ENCODE results near the gene SLC6A13. TPM values are rescaled to one million over a fixed set of nuclear protein-coding genes. Genes with fewer than 3 reads are reported as not detected.

SLC6A13 gene
- total RNA-seq, 4 donors from 2014 or later, result not detected

- no peak for DNase-seq (ENCODE audit: extremely low spot score)
- H3K36me3 ChIP-seq, result no peaks in the 10 kb centered on the region
- peaks cover 0 to 55% (median 0%) of the 10 kb centered on the region in 4 donors for H3K27me3 ChIP-seq
- H3K27ac ChIP-seq (replicated peaks in 1 of 4), result no peak overlapping the region
- H3K4me1 ChIP-seq, result peaks cover 44 to 61% (median 49%) of the 10 kb centered on the region in 4 donors
- no peak overlapping the region for H3K4me3 ChIP-seq
- no peak for TF ChIP-seq POLR2AphosphoS5 (IDR thresholded peaks at IDR 0.05)
- TF ChIP-seq EP300 (IDR thresholded peaks at IDR 0.05), result no peak
- no peak for TF ChIP-seq CTCF (IDR thresholded peaks at IDR 0.05)
- no peak for TF ChIP-seq POLR2A (IDR thresholded peaks at IDR 0.05; ENCODE audit: low read depth)
- WGBS, result 44% methylated on average over 8 of the region's 10 CpGs
- H3K9me3 ChIP-seq, result no peaks in the 10 kb centered on the region
- intact Hi-C loops (cut with DNase I), result no loop called here
These were observed 87.4 kb downstream of the SLC6A13 start for GRCh38 chr12:175250-175649.

DNA sequence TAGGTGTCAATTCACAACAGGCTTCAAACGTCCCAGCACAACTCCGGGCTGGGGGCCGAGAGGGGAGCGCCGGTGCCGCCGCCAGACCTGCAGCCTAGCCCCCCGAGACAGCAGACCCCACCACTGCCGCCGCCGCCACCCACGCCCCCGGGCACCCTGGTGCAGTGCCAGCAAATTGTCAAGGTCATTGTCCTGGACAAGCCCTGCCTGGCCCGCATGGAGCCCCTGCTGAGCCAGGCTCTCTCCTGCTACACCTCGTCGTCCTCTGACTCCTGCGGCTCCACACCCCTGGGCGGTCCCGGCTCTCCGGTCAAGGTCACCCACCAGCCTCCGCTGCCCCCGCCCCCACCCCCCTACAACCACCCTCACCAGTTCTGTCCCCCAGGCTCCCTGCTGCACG is 88.0 kb downstream of the SLC6A13 start:
- H3K36me3 ChIP-seq, result no peaks in the 10 kb centered on the region
- 75% methylated on average over 19 of the region's 23 CpGs for WGBS
- H3K9me3 ChIP-seq, result no peaks in the 10 kb centered on the region
- peaks cover 42 to 55% (median 43%) of the 10 kb centered on the region in 4 donors for H3K4me1 ChIP-seq
- intact Hi-C loops (cut with DNase I), result no loop called here
- no peak overlapping the region for H3K27ac ChIP-seq (replicated peaks in 1 of 4)
- TF ChIP-seq POLR2AphosphoS5 (IDR thresholded peaks at IDR 0.05) (no peak), POLR2A (IDR thresholded peaks at IDR 0.05; ENCODE audit: low read depth) (no peak), EP300 (IDR thresholded peaks at IDR 0.05) (no peak), CTCF (IDR thresholded peaks at IDR 0.05) (no peak)
- H3K27me3 ChIP-seq, result peaks cover 0 to 52% (median 0%) of the 10 kb centered on the region in 4 donors
- no peak for DNase-seq (ENCODE audit: extremely low spot score)
- H3K4me3 ChIP-seq, result no peak overlapping the region

- TF ChIP-seq POLR2AphosphoS5 (IDR thresholded peaks at IDR 0.05) (no peak), EP300 (IDR thresholded peaks at IDR 0.05) (no peak), POLR2A (IDR thresholded peaks at IDR 0.05; ENCODE audit: low read depth) (no peak), CTCF (IDR thresholded peaks at IDR 0.05) (no peak)
- Histone ChIP-seq H3K4me3 (no peak overlapping the region), H3K9me3 (no peaks in the 10 kb centered on the region), H3K4me1 (peaks cover 38 to 50% (median 39%) of the 10 kb centered on the region in 4 donors), H3K27ac (replicated peaks in 1 of 4) (no peak overlapping the region), H3K36me3 (no peaks in the 10 kb centered on the region), H3K27me3 (peaks cover 0 to 54% (median 0%) of the 10 kb centered on the region in 4 donors)
- DNase-seq (ENCODE audit: extremely low spot score), result no peak
- 88% methylated on average over 1 of the region's 6 CpGs for WGBS
- intact Hi-C loops (cut with DNase I), result no loop called here
These were observed 88.5 kb downstream of the SLC6A13 start for GRCh38 chr12:174124-174523.

GRCh38 chr12:172732-173161 is 89.9 kb downstream of the SLC6A13 start:
- DNase-seq (ENCODE audit: extremely low spot score), result no peak
- Histone ChIP-seq H3K27ac (replicated peaks in 1 of 4) (no peak overlapping the region), H3K9me3 (no peaks in the 10 kb centered on the region), H3K36me3 (no peaks in the 10 kb centered on the region), H3K4me3 (no peak overlapping the region), H3K27me3 (peaks cover 0 to 60% (median 0%) of the 10 kb centered on the region in 4 donors), H3K4me1 (peaks cover 28 to 41% (median 34%) of the 10 kb centered on the region in 4 donors)
- intact Hi-C loops (cut with DNase I), result no loop called here
- 85% methylated on average over 12 of the region's 15 CpGs for WGBS
- TF ChIP-seq EP300 (IDR thresholded peaks at IDR 0.05) (no peak), CTCF (IDR thresholded peaks at IDR 0.05) (no peak), POLR2AphosphoS5 (IDR thresholded peaks at IDR 0.05) (no peak), POLR2A (IDR thresholded peaks at IDR 0.05; ENCODE audit: low read depth) (no peak)
